Measurements from ENCODE around the gene AHNAK.
A peak's percentile ranks its signal among the peaks of the same experiment; 100 is the strongest.
"Not testable (repeated sequence)": the region's sequence is repeated elsewhere in the genome, so short reads cannot be mapped to it uniquely, and the experiment has no call there.

AHNAK gene

GRCh38 chr11:62398011-62398994 lies 148.3 kb downstream of the AHNAK start:
- DNase-seq (ENCODE audit: insufficient read length, low spot score) (no peak), FAIRE-seq (no peak)
- TF ChIP-seq POLR2A (IDR thresholded peaks at IDR 0.05; ENCODE audit: low read depth, low read length) = no peak

- DNase-seq (ENCODE audit: insufficient read length, low spot score) = no peak
- no peak for TF ChIP-seq POLR2A (IDR thresholded peaks at IDR 0.05; ENCODE audit: low read depth, low read length)
- no peak for FAIRE-seq
Measured at GRCh38 chr11:62395885-62396551, 150.6 kb downstream of the AHNAK start.

GRCh38 chr11:62394825-62395538 lies 151.6 kb downstream of the AHNAK start:
- DNase-seq (ENCODE audit: insufficient read length, low spot score) = peak; percentile 65
- no peak for FAIRE-seq
- no peak for TF ChIP-seq POLR2A (IDR thresholded peaks at IDR 0.05; ENCODE audit: low read depth, low read length)

- TF ChIP-seq POLR2A (IDR thresholded peaks at IDR 0.05; ENCODE audit: low read depth, low read length) = no peak
- DNase-seq (ENCODE audit: insufficient read length, low spot score) (no peak), FAIRE-seq (no peak)
Measured at GRCh38 chr11:62393735-62394134, 152.9 kb downstream of the AHNAK start.

GRCh38 chr11:62393061-62393611 lies 153.5 kb downstream of the AHNAK start:
- no peak for TF ChIP-seq POLR2A (IDR thresholded peaks at IDR 0.05; ENCODE audit: low read depth, low read length)
- FAIRE-seq = no peak
- no peak for DNase-seq (ENCODE audit: insufficient read length, low spot score)

- no peak for FAIRE-seq
- DNase-seq (ENCODE audit: insufficient read length, low spot score) = no peak
- no peak for TF ChIP-seq POLR2A (IDR thresholded peaks at IDR 0.05; ENCODE audit: low read depth, low read length)
Measured at GRCh38 chr11:62392506-62392905, 154.1 kb downstream of the AHNAK start.

- DNase-seq (ENCODE audit: insufficient read length, low spot score) (no peak), FAIRE-seq (no peak)
- TF ChIP-seq POLR2A (IDR thresholded peaks at IDR 0.05; ENCODE audit: low read depth, low read length) = no peak
Measured at GRCh38 chr11:62391642-62392425, 154.8 kb downstream of the AHNAK start.

- no peak for FAIRE-seq
- no peak for TF ChIP-seq POLR2A (IDR thresholded peaks at IDR 0.05; ENCODE audit: low read depth, low read length)
- no peak for DNase-seq (ENCODE audit: insufficient read length, low spot score)
Measured at GRCh38 chr11:62390722-62391121, 155.9 kb downstream of the AHNAK start.

GRCh38 chr11:62390237-62390636 lies 156.4 kb downstream of the AHNAK start:
- DNase-seq (ENCODE audit: insufficient read length, low spot score) = no peak
- FAIRE-seq = no peak
- TF ChIP-seq POLR2A (IDR thresholded peaks at IDR 0.05; ENCODE audit: low read depth, low read length) = no peak

GRCh38 chr11:62388999-62389398 lies 157.6 kb downstream of the AHNAK start:
- no peak for TF ChIP-seq POLR2A (IDR thresholded peaks at IDR 0.05; ENCODE audit: low read depth, low read length)
- no peak for FAIRE-seq
- DNase-seq (ENCODE audit: insufficient read length, low spot score) = no peak

GRCh38 chr11:62387381-62387780 lies 159.2 kb downstream of the AHNAK start:
- no peak for FAIRE-seq
- DNase-seq (ENCODE audit: insufficient read length, low spot score) = no peak
- no peak for TF ChIP-seq POLR2A (IDR thresholded peaks at IDR 0.05; ENCODE audit: low read depth, low read length)

GRCh38 chr11:62386083-62386482 lies 160.5 kb downstream of the AHNAK start:
- not testable (repeated sequence) for DNase-seq (ENCODE audit: insufficient read length, low spot score); FAIRE-seq

- no peak for DNase-seq (ENCODE audit: insufficient read length, low spot score)
- no peak for FAIRE-seq
- no peak for TF ChIP-seq POLR2A (IDR thresholded peaks at IDR 0.05; ENCODE audit: low read depth, low read length)
Measured at GRCh38 chr11:62383822-62384221, 162.8 kb downstream of the AHNAK start.

All from H54 (cell line).